C4-2B (cell line): Measurements from ENCODE around the gene SH3BP2.

Experiments
- H3K27ac ChIP-seq: fragments of 450-650 bp; 2 replicates; pipeline ENCODE4 v1.5.1; 2017
- CTCF ChIP-seq: fragments of 450-650 bp; conservative IDR thresholded peaks from 2 replicates; pipeline ENCODE4 v1.5.1; 2017; ENCODE audit warnings: mild to moderate bottlenecking
- ZFX ChIP-seq: fragments of 450-650 bp; IDR thresholded peaks from 2 replicates; pipeline ENCODE4 v1.6.1; 2017

Gene SH3BP2

GRCh38 chr4:2847302-2847871 lies 54.5 kb downstream of the SH3BP2 start:
- TF ChIP-seq CTCF (no peak), ZFX (no peak)
- no peak overlapping the region for H3K27ac ChIP-seq

GRCh38 chr4:2848449-2848848 lies 55.6 kb downstream of the SH3BP2 start:
- no peak overlapping the region for H3K27ac ChIP-seq
- TF ChIP-seq CTCF (no peak), ZFX (no peak)

GRCh38 chr4:2849267-2850152 lies 56.6 kb downstream of the SH3BP2 start:
- H3K27ac ChIP-seq, result no peak overlapping the region
- no peak for TF ChIP-seq ZFX
- TF ChIP-seq CTCF, result no peak

- no peak overlapping the region for H3K27ac ChIP-seq
- TF ChIP-seq CTCF, result no peak
- TF ChIP-seq ZFX, result no peak
Observed at GRCh38 chr4:2850966-2851798, 58.3 kb downstream of the SH3BP2 start.

GRCh38 chr4:2852481-2852921 lies 59.6 kb downstream of the SH3BP2 start:
- no peak overlapping the region for H3K27ac ChIP-seq
- TF ChIP-seq CTCF (no peak), ZFX (no peak)

GRCh38 chr4:2855584-2855983 lies 62.7 kb downstream of the SH3BP2 start:
- TF ChIP-seq CTCF (no peak), ZFX (no peak)
- no peak overlapping the region for H3K27ac ChIP-seq

GRCh38 chr4:2856266-2856665 lies 63.4 kb downstream of the SH3BP2 start:
- no peak overlapping the region for H3K27ac ChIP-seq
- TF ChIP-seq CTCF (no peak), ZFX (no peak)
